ENCODE measurements around the gene LAMC1. TPM values are rescaled to one million over a fixed set of nuclear protein-coding genes. Genes with fewer than 3 reads are reported as not detected.

The LAMC1 gene
- total and polyA plus RNA-seq, 2 of the 4 experiments (the other 2 are of a cell fraction), result 249 to 394 TPM

DNA sequence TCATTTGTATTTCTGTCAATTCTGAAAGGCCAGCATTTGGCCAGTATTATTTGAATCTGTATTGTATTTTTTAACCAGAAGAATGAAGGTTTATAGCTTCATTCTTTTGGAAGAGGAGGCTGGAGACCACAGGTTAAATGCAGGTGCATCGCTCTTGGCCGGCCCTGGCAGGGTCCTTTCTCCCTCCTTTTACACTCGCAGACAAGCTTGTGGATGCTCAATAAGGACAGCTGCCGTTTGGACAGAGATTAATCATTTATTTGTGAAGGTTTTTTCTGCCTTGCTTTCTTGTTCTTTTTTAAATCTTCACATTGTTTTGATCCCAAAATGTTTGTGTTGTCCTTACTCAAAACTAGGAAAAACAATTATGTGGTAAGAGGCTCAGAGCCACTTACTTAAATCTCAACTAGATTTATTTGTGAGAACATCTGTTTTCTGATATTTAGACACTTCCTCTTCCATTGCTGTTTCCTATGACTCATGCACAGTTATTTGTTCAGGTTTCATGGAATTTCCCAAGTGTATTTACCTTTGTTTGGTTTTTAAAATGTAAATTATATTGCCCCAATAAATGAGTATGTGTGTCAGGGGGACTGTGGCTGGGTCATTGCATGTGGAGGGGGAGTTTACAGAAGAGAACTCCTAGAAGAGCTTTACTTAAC, 116.2 kb downstream of the LAMC1 start:
- peak; percentile 56 for ATAC-seq (ENCODE audit: low read depth)
- CTCF ChIA-PET, result interaction anchor here (0.5 to 1.5 kb wide), 2 partner anchors 12 to 190 kb away, joined by 3 to 4 read pairs; no protein-coding TSS in a partner anchor

More for the DNA sequence above, 116.2 kb downstream of the LAMC1 start:
- Histone ChIP-seq H3K18ac (ENCODE audit: low read depth, low read length) (peak overlapping the region; percentile 52; the same call in 1 of the 2 replicates), H4K20me1 (ENCODE audit: insufficient read depth, low read length) (no peaks in the 10 kb centered on the region), H3K27ac (ENCODE audit: insufficient read depth, low read length) (no peak overlapping the region; the same call in 1 of the 2 replicates), H2BK15ac (ENCODE audit: low read depth, low read length) (no peak overlapping the region), H3K79me1 (ENCODE audit: low read depth in 1 of 2, low read length in 2 of 2) (peaks cover 10 to 53% of the 10 kb centered on the region in 2 experiments; a peak in 3 of 4 replicates), H2BK20ac (ENCODE audit: low read depth, low read length) (no peak overlapping the region), H3K4ac (ENCODE audit: low read depth, low read length) (no peak overlapping the region; the same call in 1 of the 2 replicates), H2BK120ac (ENCODE audit: low read depth, low read length) (no peak overlapping the region), H3K4me3 (ENCODE audit: insufficient read depth, low read depth, low read length) (no peak overlapping the region), H4K91ac (ENCODE audit: insufficient read depth, low read depth, low read length) (no peak overlapping the region), H3K27me3 (ENCODE audit: control insufficient read depth, insufficient read depth, low read length) (no peaks in the 10 kb centered on the region), H3K56ac (ENCODE audit: extremely low read depth, insufficient read depth, low read length) (no peak overlapping the region), H2AK9ac (replicated peaks; ENCODE audit: low read depth, low read length, poor library complexity) (no peak overlapping the region), H3K4me2 (ENCODE audit: low read depth, low read length) (no peak overlapping the region), H3K9me3 (ENCODE audit: control insufficient read depth, insufficient read depth, low read length) (no peaks in the 10 kb centered on the region), H3K9ac (ENCODE audit: low read depth, low read length) (no peak overlapping the region), H4K5ac (ENCODE audit: low read depth, low read length) (no peak overlapping the region), H4K8ac (ENCODE audit: low read depth in 2 of 2, low read length in 2 of 2) (no peak overlapping the region; a peak in 1 of 4 replicates), H3K23ac (ENCODE audit: low read depth, low read length) (no peak overlapping the region), H3K14ac (replicated peaks; ENCODE audit: low read depth, low read length) (no peak overlapping the region), H2AK5ac (ENCODE audit: low read depth, low read length) (no peak overlapping the region), H3K9me1 (ENCODE audit: insufficient read depth, low read length) (peaks cover 11% of the 10 kb centered on the region), H3K36me3 (ENCODE audit: control insufficient read depth, insufficient read depth, low read length) (peaks cover 49% of the 10 kb centered on the region), H2AFZ (replicated peaks; ENCODE audit: low read length, poor library complexity) (no peak overlapping the region), H3K4me1 (ENCODE audit: control insufficient read depth, insufficient read depth, low read length) (peaks cover 8% of the 10 kb centered on the region), H2BK5ac (ENCODE audit: low read depth, low read length, poor library complexity, severe bottlenecking) (peak overlapping the region; percentile 8)
- no CpG with 5 or more reads among the region's 4 CpGs for WGBS, 2 experiments (ENCODE audit: extremely low coverage in 2 of 2, insufficient read length in 1 of 2)
- POLR2A ChIA-PET (ENCODE audit: unreplicated experiment), result interaction anchor here (0.6 kb wide), 1 partner anchor 90 kb away, joined by 7 read pairs; no protein-coding TSS in a partner anchor
- DNase-seq, result peak; percentile 67
- in situ Hi-C loops (cut with MboI; ENCODE audit: low sequenced_read_pairs), result no loop called here
- TF ChIP-seq FOS (IDR thresholded peaks at IDR 0.05; ENCODE audit: low read depth, low read length) (peak; percentile 43; the same call in 1 of the 2 replicates), MXI1 (IDR thresholded peaks at IDR 0.05; ENCODE audit: borderline replicate concordance, low read depth, low read length) (no peak), RFX5 (IDR thresholded peaks at IDR 0.05; ENCODE audit: low read depth, low read length) (no peak)
- TF ChIP-seq, protein P1, sequence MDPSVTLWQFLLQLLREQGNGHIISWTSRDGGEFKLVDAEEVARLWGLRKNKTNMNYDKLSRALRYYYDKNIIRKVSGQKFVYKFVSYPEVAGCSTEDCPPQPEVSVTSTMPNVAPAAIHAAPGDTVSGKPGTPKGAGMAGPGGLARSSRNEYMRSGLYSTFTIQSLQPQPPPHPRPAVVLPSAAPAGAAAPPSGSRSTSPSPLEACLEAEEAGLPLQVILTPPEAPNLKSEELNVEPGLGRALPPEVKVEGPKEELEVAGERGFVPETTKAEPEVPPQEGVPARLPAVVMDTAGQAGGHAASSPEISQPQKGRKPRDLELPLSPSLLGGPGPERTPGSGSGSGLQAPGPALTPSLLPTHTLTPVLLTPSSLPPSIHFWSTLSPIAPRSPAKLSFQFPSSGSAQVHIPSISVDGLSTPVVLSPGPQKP (IDR thresholded peaks at IDR 0.05; ENCODE audit: borderline replicate concordance, low read depth, low read length), result no peak
- intact Hi-C loops (cut with micrococcal nuclease), result no loop called here
- dilution Hi-C loops (cut with HindIII; ENCODE audit: low sequenced_read_pairs, unreplicated experiment), result no loop called here
- no TSS peak for BruUV-seq (replicated peaks)

All from IMR-90 (cell line).